ENCODE data around the gene TLCD3A.
A peak's percentile ranks its signal among the peaks of the same experiment; 100 is the strongest.
"Not testable (repeated sequence)": the region's sequence is repeated elsewhere in the genome, so short reads cannot be mapped to it uniquely, and the experiment has no call there.

TLCD3A gene

DNA sequence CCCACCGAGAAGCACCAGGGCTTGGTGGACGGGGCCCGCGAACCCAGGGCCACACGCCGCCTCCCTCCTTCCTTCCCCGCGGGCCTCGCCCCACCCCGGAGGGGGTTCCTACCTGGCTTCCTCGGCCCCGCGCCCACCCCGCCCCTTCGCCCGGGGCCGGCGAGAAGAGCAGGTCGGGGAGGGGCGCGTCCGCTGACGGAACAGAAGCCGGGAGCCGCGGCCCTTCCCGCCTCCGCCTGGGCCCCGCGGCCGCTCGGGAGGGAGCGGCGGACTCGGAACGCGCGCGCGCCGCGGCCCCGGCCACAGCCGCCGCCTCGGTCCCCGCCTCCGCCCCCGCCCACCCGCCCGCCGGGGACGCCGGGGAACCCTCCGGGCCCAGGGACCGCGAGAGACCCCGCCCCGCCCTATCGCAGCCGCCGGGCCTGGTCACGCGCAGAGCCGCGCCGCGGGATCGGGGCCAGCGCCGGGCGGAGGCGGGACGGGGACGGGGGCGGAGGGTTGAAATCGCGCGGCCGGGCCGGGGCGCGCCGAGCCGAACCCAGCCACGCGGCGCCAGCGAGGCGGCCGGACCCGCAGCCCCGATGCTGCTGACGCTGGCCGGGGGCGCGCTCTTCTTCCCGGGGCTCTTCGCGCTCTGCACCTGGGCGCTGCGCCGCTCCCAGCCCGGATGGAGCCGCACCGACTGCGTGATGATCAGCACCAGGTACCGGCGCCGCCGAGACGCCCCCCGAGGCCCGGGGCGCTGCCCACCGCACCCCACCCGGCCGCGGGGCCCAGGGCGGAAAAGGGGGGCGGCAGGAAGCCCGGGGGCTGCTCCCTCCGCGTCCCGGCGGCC is at the start of gene TLCD3A:
Gene TLCD3A (plus strand): TSS at position 530 of the 835 bp plus-strand sequence. CDS start 52 bp downstream, at position 582.
- DNase-seq (ENCODE audit: low spot score) = peak; percentile 21

DNA sequence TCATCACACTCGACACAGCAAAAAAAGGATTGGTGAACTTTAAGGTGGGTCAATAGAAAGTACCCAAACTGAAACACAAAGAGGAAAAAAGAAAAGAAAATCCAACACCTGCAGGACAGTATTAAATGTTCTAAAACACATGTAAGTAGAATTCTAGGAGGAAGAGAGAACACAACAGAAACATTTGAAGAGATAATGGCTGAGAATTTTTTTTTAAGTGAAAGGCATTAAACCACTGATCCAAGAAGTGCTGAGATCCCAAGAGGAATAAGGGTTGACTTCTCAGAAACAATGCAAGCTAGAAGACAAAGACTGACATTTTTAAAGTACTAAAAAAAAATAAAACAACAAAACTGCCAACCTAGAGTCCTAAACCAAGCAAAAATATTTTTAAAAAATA is 49.4 kb upstream of the TLCD3A start:
- DNase-seq (ENCODE audit: low spot score) = no peak

DNA sequence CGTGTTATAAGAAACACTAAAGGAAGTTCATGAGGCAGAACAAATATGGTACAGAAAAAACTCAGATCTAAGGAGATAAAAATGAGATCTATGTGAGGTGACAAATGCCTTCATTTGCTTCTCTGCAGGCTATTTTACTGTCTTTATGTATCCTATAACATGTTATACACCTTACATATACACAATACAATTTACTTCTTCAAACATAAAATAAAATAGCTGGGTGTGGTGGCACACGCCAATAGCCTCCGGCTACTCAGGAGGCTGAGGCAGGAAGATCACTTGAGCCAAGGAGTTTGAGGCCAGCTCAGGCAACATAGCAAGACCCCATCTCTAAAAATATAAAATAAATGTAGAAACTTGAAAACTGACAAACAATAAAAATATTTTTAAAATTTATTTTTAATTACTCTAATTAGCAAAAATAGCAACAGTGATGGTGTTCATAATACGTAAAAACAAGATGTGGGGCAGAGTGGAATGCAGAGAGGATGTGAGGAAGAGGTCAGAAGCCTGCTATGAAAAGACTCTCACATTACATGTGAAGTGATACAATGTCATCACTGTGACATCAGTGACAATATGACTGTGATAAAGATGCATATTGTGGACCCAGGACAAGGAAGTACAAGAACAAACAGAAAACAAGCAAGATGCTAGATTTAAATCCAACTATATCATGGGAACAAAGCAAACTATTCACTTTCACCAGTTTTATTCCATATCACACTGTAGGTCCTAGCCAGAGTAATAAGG is 48.7 kb upstream of the TLCD3A start:
- no peak for DNase-seq (ENCODE audit: low spot score)

DNA sequence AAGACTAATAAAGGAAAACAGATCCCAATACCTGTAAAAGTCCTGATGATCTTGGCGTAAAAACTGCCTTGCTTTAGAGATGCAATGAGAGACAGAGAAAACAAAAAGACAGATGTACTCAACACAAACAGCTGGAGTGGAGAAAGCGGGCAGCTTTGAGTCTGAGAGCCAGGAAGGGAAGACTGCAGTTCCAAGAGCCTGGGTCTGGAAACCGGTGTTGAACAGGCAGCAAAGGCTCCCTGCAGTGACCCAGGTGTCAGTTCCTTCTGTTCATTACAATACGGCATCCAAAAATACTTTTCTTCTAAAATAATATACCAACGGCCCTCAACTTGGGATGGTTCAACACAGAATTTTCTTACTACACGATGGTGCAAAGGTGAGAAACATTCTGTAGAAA is 47.4 kb upstream of the TLCD3A start:
- no peak for DNase-seq (ENCODE audit: low spot score)

DNA sequence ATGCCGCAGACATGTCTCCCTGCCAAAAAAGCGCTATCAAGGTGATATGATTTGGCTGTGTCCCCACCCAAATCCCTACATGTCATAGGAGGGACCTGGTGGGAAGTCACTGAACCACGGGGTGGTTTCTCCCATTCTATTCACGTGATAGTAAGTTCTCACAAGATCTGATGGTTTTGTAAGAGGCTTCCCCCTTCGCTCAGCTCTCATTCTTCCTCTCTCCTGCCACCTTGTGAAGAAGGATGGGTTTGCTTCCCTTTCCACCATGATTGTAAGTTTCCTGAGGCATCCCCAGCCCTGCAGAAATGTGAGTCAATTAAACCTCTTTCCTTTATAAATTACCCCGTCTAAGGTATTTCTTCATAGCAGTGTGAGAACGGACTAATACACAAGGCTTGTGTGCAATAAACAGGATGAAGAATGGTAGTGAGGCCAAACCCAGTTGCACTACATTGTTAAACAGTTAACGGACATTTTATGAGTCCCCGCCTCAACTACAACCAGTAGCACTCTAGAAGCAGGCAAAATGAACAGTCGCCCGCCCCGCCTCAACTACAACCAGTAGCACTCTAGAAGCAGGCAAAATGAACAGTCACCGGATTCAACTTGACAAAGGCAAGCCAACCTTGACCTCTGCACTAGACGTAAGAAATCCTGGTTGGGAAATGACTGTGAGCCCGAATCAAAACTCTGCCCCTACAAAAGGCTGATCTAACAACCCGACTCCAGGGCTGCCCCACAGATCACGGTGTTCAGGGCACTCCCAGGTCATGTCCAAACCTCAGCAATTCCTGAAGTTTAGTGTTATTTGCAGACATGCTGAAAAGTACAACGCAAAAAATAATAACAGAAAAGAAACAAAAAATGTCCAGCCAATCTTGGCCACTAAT is 44.1 kb upstream of the TLCD3A start:
- peak; percentile 29 for DNase-seq (ENCODE audit: low spot score)

DNA sequence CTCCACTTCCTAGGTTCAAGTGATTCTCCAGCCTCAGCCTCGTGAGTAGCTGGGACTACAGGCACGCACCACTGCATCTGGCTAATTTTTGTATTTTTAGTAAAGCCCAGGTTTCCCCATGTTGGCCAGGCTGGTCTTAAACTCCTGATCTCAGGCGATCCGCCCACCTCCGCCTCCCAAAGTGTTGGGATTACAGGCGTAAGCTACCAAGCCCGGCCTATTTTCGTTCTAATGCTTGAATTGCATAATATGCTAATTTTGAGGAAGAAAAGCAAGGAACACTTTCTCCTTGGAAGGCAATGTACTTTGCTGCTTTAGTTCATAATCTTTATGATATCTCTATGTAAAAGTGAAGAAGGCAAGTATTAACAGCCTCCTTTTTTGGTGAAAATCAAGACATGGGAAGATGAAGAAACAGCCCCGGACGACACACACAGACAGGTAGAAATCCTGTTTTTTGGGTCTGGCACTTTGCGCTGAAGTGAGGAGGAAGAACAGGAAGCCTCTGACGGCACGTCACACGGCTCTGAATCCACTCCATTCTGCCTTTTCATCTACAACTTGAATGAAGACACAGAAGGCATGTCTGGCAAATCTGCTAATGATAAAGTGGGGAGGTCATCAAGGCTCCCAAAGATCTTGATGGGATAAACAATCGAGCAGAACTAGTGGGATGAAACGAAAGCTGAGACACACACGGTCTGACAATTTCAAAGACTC is 42.7 kb upstream of the TLCD3A start:
- no peak for DNase-seq (ENCODE audit: low spot score)

DNA sequence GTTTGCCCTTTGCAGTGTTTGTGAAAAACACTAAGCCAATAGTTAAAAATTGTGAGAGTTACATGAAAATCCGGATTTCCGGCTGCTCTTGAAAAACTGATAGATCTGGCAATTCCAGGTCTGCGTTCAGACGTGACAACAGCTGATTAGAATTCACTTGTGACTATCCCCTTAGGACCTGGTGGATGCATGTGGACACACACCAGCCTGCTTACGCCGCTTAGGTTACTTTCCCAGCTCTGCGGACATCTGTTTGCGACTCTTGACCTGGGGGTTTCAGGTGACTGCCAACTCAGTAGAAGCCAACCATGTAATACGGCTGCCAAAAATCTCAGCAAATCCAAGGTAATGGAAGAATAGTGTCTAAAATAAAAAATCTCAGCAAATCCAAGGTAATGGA is 42.0 kb upstream of the TLCD3A start:
- no peak for DNase-seq (ENCODE audit: low spot score)

DNA sequence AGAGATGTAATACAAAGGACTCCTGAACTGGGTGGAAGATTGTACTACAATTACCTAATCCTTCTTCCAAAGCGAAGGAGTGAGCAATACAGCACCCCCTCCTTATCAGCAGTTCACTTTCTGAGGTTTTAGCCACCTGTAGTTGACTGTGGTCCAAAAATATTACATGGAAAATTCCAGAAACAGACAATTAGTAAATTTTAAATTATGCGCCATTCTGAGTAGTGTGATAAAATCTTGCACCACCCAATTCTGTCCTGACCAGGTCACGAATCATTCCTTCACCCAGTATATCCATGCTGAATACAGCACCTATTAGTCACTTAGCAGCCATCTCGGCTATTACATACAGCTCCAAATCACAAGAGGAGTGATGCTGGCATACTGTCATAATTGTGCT is 41.0 kb upstream of the TLCD3A start:
- no peak for DNase-seq (ENCODE audit: low spot score)

DNA sequence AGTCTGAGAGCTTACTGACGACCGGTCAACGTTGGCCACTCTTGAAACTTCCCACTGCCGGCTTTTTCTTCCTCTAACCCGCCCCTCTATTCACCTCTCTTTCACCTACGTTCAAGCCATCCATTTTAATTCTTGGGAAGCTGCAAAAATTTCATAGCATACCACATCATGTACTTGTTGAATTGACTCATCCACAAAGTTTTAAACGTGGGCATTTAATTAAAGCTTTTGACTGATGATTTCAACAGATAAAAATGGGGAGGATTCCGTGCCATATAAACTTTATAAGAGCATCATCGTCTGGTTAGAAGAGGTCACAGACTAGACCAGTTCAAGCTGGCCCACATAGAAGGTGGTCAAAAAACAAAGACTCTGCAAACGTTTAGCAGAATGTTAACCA is 40.3 kb upstream of the TLCD3A start:
- no peak for DNase-seq (ENCODE audit: low spot score)

DNA sequence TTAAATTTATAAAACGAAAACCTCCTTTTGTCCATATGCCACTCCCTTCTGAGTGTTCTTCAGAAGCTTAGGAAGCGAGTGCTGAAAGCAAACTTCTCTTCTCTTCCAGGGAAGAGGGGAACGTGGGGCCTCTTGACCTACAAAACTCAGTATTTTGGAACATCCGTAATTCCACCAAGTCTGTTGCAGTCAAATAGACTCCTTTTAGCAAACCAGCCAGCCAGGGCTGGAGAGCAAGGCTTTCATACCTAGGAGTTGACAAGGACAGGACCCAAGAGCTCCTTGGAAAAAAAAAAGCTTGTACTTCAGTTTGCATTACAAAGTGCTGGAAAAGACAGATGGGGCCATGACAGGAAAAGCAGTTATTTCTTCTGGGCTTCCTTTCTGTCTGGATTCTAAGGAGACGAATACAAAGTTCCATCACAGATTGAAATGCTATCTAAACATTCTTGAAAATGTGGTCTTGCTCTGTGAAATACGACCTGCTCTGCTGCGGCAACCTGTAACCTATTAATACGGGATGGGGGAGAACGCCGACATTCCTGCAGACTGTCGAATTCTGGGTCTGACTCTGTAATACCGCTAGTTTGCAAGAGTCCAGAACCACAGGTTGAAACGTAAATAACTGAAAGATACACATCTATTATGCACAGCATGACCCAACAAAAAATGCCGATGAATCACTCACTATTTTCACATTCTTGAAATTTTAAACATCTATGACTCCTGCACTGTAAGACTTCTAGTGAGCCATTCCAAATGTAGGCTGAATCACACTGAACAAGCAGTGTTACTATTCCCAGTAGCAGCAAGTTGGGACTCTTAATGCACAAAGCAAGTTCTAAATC is 38.4 kb upstream of the TLCD3A start:
- DNase-seq (ENCODE audit: low spot score) = peak; percentile 86

DNA sequence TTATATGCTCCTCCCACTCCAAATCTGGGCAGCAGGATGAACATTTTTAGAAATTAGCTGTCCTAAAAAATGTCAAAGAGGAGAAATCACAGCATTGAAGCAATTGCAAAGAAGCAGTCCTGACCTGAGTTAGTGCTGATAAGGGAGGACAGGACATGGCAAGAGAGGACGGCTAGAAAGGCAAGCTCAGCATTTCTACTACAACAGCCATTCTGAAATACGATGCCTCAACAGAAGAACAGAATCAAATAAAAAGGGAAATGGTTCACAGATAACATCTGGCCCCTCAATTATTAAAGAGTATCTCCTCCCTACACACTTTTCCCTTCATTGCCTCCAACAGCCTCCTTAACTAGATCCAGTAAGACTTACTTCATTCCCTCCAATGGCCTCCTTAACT is 36.0 kb upstream of the TLCD3A start:
- no peak for DNase-seq (ENCODE audit: low spot score)

DNA sequence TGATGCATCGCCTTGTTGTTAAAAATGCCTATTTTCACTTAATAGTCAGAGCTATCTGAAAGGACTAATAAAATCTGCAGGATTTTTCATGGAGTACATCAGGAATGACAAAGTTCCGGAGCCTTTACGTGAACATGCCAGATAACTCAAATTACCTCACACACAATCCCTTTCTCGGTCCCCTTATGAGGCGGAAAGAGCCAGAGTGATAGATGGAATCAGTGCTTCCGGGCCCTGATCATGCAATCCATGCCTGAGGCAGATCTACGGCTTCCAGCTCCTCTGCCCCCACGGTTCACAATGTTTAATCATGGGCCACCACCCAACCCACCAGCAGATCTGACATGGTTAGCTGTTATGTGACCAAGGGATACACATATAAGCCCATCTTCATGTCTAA is 34.7 kb upstream of the TLCD3A start:
- DNase-seq (ENCODE audit: low spot score) = no peak

DNA sequence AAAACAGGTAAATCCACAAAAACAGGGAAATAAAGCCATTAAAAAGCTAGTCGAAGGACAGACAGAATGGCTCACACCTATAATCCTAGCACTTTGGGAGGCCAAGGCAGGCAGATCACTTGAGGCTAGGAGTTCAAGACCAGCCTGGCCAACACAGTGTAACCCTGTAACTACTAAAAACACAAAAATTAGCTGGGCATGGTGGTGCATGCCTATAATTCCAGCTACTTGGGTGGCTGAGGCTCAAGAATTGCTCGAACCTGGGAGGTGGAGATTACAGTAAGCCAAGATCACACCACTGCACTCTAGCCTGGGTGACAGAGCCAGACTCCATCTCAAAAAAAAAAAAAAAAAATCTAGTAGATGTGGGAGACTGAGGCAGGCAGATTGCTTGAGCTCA is 34.3 kb upstream of the TLCD3A start:
- not testable (repeated sequence) for DNase-seq (ENCODE audit: low spot score)

DNA sequence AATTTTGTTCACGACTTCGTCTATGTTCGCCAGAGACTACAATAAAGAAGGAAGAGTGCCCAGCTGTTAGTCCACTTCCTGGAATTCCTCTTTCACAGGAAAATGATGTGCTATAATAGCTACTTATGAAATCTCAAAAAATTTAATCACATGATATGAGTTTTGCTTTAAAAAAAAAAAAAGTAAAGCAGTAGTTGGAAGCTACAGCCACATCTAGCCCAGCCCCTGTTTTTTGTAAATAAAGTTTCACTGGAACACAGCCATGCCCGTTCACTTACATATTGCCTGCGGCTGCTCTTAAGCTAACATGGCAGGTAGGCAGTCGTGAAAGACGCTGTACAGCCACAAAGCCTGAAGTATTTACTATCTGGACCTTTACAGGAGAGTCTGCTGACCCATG is 33.1 kb upstream of the TLCD3A start:
- peak; percentile 47 for DNase-seq (ENCODE audit: low spot score)

DNA sequence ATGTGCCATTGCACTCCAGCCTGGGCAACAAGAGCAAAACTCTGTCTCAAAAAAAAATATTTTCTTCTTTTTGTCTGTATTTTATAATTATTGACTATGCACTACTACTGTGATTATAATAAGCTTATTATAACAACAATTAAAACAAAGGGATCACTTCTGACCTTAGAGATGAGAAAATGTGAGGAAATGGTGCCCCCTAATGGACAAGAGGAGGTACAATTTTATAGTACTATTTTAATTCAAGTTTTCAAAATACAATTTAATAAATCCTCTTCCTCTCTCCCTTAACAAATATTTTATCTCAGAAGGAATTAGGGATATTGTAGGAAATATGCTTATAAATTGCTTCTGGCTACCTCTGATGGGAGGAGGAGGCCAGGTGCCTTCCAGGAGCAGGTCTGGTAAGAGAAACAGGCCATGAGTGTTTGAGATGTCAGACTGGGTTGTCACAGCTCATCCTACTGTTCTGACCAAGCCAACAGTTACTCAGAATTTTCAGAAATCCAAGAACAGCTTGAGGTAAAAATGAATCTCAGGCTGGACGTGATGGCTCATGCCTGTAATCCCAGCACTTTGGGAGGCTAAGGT is 31.8 kb upstream of the TLCD3A start:
- peak; percentile 68 for DNase-seq (ENCODE audit: low spot score)

DNA sequence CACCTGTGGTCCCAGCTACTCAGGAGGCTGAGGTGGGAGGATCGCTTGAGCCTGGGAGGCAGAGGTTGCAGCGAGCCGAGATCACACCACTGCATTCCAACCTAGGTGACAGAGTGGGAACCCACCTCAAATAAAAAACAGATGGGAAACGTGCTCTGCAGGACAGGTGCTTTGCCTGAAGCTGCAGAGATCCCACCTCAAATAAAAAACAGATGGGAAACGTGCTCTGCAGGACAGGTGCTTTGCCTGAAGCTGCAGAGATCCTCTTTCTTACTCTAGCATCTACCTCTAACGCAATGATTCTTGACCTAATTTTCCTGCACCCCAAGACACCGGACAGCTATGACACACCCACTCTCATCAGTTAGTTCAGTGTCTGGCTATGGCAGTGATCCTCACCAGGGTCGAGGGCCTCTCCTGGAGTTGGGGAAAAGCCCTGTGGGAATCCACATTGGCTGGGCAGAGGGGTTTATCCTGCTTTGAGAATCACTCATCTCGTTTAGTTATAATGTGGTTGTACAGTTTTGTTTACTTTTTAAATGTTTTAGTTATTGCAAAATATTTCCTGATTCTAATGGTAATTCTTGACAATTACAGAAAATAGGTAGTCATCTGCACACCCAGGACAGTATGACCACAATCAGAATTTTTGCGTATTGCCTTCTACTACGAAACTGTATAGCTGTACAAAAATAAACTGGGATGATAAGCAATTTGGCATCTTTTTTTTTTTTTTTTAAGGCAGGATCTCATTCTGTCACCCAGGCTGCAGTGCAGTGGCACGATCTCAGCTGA is 29.1 kb upstream of the TLCD3A start:
- no peak for DNase-seq (ENCODE audit: low spot score)

DNA sequence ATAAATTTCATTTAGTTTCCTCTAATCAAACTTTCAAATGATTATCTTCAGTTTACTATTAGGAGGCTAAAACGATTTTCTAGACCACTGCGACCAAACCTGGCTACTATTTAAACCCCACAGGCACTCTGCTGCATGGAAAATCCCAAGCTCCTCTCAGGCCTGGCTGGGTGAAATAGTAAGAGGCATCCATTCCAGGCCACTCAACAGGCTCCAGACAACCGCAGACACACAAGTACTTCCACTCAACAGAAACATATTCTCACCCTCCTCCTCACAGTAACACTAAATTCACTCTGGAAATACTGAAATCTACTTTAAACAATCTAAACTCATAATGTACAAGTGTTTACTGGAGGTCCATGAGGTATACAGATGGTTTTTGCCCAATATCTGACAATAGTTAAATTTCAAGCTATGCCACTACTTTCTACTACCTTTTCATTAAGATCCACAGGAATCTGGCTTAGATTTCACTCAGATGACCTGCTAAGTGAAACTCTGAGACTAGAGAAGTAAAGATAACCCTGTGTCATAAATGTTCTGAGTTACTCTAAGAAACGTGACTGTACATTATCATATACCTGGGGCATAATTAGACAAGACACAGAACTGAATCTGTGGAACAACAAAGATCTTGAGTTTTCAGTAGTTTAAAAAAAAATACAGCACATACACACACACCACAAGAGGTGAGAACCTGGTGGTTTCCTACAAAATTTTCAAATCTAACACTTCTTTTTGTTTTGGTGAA is 28.1 kb upstream of the TLCD3A start:
- DNase-seq (ENCODE audit: low spot score) = no peak

DNA sequence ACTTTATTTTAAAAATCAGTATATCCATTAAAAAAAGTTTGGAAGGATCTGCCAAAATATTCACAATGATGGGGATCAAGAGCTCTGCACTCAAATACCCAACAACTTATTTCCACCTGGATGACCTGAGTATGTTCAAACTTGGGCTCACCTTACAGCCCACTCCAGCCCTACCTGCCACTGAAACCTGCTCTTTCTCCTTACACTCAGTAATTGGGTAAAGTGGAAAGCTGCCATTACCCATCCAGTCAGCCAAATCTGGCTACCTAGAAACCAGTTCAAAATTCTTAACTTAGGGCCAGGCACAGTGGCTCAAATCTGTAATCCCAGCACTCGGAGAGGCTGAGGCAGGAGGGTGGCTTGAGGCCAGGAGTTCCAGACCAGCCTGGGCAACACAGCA is 27.4 kb upstream of the TLCD3A start:
- DNase-seq (ENCODE audit: low spot score) = no peak

DNA sequence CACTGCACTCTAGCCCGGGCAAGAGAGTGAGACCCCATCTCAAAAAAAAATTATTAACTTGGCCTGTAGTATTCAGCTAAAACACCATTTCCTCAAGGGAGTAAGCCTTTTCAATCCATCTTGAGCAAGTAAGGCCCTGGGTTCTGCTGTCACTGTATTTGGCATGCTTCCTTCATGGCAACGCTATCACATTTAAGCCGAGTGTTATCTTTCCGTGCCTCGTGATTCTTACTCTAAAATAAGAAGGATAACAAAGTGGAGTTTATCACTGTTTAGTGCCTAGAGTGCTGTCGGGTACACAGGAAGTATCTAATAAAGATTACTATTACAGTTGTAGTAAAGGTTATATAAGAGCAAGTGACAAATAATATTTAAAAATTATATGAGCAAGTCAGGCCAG is 26.5 kb upstream of the TLCD3A start:
- DNase-seq (ENCODE audit: low spot score) = no peak

All from kidney capillary endothelial cell (primary cell).